H1 (cell line): ENCODE data around the gene FNDC3A.

ENCODE experiments used
- BRCA1 ChIP-seq: IDR thresholded peaks from 2 replicates; pipeline ENCODE4 v1.6.1; 2012; ENCODE audit warnings: low read depth, low read length, improper control_type of control experiment
- CEBPB ChIP-seq: IDR thresholded peaks from 2 replicates; pipeline ENCODE4 v1.6.1; 2012; ENCODE audit warnings: low read depth, low read length
- EGR1 ChIP-seq: IDR thresholded peaks from 2 replicates; pipeline ENCODE4 v1.6.1; 2011; ENCODE audit warnings: low read depth, low read length, borderline replicate concordance
- EP300 ChIP-seq, 2 experiments: IDR thresholded peaks; 1 replicate in 1 of 2; 2 replicates in 1 of 2; pipeline ENCODE4 v1.6.1; 2011 to 2012; ENCODE audit warnings: low read depth in 2 of 2, low read length in 2 of 2, mild to moderate bottlenecking in 2 of 2, borderline replicate concordance in 1 of 2, inconsistent platforms in 1 of 2, moderate library complexity in 1 of 2
- SRF ChIP-seq: IDR thresholded peaks from 2 replicates; pipeline ENCODE4 v1.6.1; 2011; ENCODE audit warnings: mild to moderate bottlenecking, low read depth, low read length, moderate library complexity
- SUZ12 ChIP-seq: fragments of 200-600 bp; sonication (generic); IDR thresholded peaks from 2 replicates; pipeline ENCODE4 v1.6.1; 2012; ENCODE audit warnings: mild to moderate bottlenecking, inconsistent platforms, low read length, moderate library complexity, mixed read lengths
- TEAD4 ChIP-seq: IDR thresholded peaks from 2 replicates; pipeline ENCODE4 v1.6.1; 2012; ENCODE audit warnings: low read depth, low read length, inconsistent platforms, mixed read lengths
- TF ChIP-seq, protein P1 (sequence below), 3 experiments: IDR thresholded peaks; 1 replicate in 2 of 3; 2 replicates in 1 of 3; pipeline versions ENCODE4 v1.5.1 to v1.6.1; 2011; ENCODE audit warnings: low read length in 3 of 3, mild to moderate bottlenecking in 3 of 3, inconsistent platforms in 2 of 3, low read depth in 1 of 3, moderate library complexity in 1 of 3; ENCODE audit not compliant: insufficient read depth in 1 of 3; ENCODE audit errors: control extremely low read depth in 1 of 3
- TF ChIP-seq, protein P2 (sequence below): IDR thresholded peaks from 2 replicates; pipeline ENCODE4 v1.6.1; 2011; ENCODE audit warnings: low read depth, mild to moderate bottlenecking, low read length; ENCODE audit not compliant: insufficient read depth

DNA sequence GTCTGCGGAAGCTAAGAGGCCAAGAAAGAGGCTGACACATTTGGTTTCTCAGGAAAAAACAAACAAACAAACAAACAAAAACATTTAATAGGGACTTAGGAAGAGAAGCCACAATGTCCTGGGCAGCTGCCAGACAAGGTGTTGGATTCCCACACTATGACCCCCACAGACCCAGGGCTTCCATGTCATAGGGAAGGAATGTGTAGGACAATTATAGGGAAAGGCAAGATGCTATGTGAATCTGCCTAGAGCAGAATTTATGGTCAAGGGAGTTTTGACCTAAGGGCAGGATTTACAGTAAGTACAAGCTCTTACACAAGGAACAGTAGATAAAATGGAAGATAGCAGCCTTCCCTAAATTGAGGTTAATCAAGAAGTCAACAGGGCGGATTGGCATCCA lies 262.9 kb downstream of the FNDC3A start:
- TF ChIP-seq SUZ12 (no peak), EP300 (IDR thresholded peaks at IDR 0.05; ENCODE audit: borderline replicate concordance in 1 of 2, low read depth in 2 of 2, low read length in 2 of 2) (no peak), SRF (no peak), EGR1 (no peak), TEAD4 (no peak), CEBPB (no peak), BRCA1 (no peak)
- TF ChIP-seq, protein P1, sequence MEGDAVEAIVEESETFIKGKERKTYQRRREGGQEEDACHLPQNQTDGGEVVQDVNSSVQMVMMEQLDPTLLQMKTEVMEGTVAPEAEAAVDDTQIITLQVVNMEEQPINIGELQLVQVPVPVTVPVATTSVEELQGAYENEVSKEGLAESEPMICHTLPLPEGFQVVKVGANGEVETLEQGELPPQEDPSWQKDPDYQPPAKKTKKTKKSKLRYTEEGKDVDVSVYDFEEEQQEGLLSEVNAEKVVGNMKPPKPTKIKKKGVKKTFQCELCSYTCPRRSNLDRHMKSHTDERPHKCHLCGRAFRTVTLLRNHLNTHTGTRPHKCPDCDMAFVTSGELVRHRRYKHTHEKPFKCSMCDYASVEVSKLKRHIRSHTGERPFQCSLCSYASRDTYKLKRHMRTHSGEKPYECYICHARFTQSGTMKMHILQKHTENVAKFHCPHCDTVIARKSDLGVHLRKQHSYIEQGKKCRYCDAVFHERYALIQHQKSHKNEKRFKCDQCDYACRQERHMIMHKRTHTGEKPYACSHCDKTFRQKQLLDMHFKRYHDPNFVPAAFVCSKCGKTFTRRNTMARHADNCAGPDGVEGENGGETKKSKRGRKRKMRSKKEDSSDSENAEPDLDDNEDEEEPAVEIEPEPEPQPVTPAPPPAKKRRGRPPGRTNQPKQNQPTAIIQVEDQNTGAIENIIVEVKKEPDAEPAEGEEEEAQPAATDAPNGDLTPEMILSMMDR (IDR thresholded peaks at IDR 0.05; ENCODE audit: control extremely low read depth in 1 of 3, insufficient read depth in 1 of 3, low read depth in 1 of 3, low read length in 3 of 3) = no peak
- TF ChIP-seq, protein P2, sequence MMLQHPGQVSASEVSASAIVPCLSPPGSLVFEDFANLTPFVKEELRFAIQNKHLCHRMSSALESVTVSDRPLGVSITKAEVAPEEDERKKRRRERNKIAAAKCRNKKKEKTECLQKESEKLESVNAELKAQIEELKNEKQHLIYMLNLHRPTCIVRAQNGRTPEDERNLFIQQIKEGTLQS = no peak
